BLaER1 (cell line): ENCODE results near the gene CCT3.
A peak's percentile ranks its signal among the peaks of the same experiment; 100 is the strongest.

Source experiments
- H3K27ac ChIP-seq: shearing (Covaris generic); formaldehyde crosslinking; 2 replicates; pipeline ENCODE4 v1.8.1; 2022
- H3K27me3 ChIP-seq: shearing (Covaris generic); formaldehyde crosslinking; 2 replicates; pipeline ENCODE4 v1.8.1; 2022
- H3K36me3 ChIP-seq: shearing (Covaris generic); formaldehyde crosslinking; 2 replicates; pipeline ENCODE4 v1.8.1; 2022
- H3K4me1 ChIP-seq: shearing (Covaris generic); formaldehyde crosslinking; 2 replicates; pipeline ENCODE4 v1.8.1; 2022
- H3K4me2 ChIP-seq: shearing (Covaris generic); formaldehyde crosslinking; 2 replicates; pipeline ENCODE4 v1.8.1; 2022
- H3K4me3 ChIP-seq: shearing (Covaris generic); formaldehyde crosslinking; 2 replicates; pipeline ENCODE4 v1.8.1; 2022
- H3K9ac ChIP-seq: shearing (Covaris generic); formaldehyde crosslinking; 2 replicates; pipeline ENCODE4 v1.8.1; 2022
- H3K9me3 ChIP-seq: shearing (Covaris generic); formaldehyde crosslinking; 2 replicates; pipeline ENCODE4 v1.8.1; 2022
- H4K20me1 ChIP-seq: shearing (Covaris generic); formaldehyde crosslinking; 2 replicates; pipeline ENCODE4 v1.8.1; 2022
- Cebpa-rat ChIP-seq: shearing (Covaris generic); IDR thresholded peaks from 2 replicates; pipeline ENCODE4 v1.8.1; 2022

CCT3 gene

DNA sequence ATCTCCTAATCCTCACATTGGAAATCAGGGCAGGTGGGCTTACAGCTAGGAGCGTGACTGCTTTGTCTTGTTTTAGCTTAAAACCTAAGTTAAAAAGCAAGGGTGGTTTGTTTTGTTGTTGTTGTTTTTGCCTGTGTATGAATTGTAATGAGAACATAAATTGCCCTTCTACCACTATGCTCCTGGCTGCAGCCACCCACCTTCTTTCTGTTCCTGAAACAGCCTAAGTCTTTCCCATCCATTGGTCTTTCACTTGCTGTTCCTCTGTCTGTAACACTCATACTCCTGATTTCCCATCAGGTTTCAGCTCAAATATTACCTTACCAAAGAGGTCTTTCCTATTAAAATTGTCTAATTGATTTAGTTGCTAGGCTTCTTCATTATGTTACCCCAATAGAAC, 54.6 kb downstream of the CCT3 start:
- Histone ChIP-seq H3K4me3 (peak overlapping the region; percentile 83), H3K27ac (peak overlapping the region; percentile 95), H3K36me3 (peaks cover 43% of the 10 kb centered on the region), H4K20me1 (peaks cover 35% of the 10 kb centered on the region), H3K9ac (peak overlapping the region; percentile 96), H3K4me1 (peaks cover 34% of the 10 kb centered on the region), H3K4me2 (peak overlapping the region; percentile 95), H3K9me3 (no peaks in the 10 kb centered on the region), H3K27me3 (no peaks in the 10 kb centered on the region)
- no peak for TF ChIP-seq Cebpa-rat

DNA sequence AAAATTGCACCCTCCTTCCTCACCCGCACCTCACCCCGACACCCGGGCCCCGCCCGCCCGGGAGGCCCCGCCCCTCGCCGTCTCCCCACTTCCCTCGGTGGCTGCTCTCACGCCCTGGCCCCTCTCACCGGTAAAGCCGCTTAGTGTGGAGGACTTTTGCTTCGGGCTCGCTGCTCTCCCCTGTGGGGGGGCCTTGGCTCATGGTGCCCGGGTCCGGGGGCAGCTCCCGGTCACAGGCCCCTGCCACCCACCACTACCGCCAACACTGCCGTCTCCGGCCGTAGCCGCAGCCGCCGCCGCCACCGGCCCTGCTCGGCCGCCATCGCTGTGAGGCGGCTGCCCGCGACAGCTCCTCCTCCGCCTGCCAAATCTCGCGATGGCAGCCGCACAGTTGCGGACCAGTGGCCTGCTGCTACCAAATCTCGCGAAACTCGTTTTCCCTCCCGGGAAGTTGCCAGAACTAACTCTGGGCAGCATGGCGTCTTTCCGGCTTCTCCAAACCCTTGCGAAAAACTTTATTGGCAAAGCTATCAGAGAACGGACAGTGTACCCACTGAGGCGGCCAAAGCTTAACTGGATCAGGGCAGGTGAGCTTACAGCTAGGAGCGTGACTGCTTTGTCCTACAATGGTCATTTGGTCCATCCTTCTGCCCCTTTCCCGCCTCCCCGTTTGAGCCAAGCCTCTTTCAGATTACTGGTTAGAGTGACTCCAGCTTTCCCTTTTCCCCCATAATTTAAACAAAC, 55.4 kb downstream of the CCT3 start, which contains the start of gene SMG5:
SMG5 (minus strand) TSS at position 347 of the 744 bp plus-strand sequence; CDS start at position 202, 145 bp downstream.
- Histone ChIP-seq H3K4me3 (peak within 1 kb of the TSS; percentile 83), H4K20me1 (peaks cover 44% of the 10 kb centered on the region), H3K27ac (peak within 1 kb of the TSS; percentile 95), H3K9me3 (no peaks in the 10 kb centered on the region), H3K4me2 (peak within 1 kb of the TSS; percentile 95), H3K9ac (peak within 1 kb of the TSS; percentile 96), H3K27me3 (no peaks in the 10 kb centered on the region), H3K36me3 (peaks cover 49% of the 10 kb centered on the region), H3K4me1 (peaks cover 34% of the 10 kb centered on the region)
- TF ChIP-seq Cebpa-rat: no peak

DNA sequence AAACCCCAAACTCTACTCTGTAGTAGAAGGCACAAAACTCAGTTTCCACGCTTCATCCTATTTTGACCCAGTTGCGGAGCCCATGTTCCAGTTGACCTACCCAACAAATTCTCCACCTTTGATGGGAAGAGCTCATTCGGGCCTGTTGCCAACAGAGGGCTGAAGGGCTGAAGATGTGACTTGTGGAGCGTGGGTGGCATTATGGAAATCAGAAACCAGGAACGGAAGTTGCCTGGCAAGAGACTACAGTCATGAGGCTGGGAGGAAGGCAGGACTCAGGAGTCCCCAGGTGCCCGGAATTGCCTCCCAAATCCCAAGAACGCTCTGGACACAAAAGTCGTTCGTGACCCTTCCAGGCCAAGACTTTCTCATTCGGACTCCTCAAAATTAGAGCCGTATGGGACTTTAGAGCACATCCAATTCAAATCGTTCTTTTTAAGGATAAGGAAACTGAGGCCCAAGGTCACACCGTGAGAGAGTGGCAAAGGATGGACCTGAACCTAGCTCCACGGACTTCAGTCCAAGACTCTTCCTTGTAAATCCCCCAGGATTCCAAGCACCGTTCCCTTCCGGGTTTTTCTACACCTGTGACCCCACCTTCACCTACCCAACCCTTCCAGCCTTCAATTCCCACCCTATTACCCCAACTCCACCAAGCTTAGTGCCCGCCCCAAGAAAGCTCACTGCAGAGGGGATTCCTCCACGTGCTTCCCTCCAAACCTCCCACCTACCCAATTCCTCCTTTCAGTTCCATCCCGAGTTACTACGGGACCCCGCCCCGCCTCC, 56.2 kb downstream of the CCT3 start:
- no peak for TF ChIP-seq Cebpa-rat
- H3K4me2 ChIP-seq: peak overlapping the region; percentile 92
- peak overlapping the region; percentile 95 for H3K27ac ChIP-seq
- H3K4me1 ChIP-seq: peaks cover 34% of the 10 kb centered on the region
- peak overlapping the region; percentile 96 for H3K9ac ChIP-seq
- H3K27me3 ChIP-seq: no peaks in the 10 kb centered on the region
- H3K4me3 ChIP-seq: peak overlapping the region; percentile 83
- peaks cover 56% of the 10 kb centered on the region for H3K36me3 ChIP-seq
- no peaks in the 10 kb centered on the region for H3K9me3 ChIP-seq
- peaks cover 50% of the 10 kb centered on the region for H4K20me1 ChIP-seq

DNA sequence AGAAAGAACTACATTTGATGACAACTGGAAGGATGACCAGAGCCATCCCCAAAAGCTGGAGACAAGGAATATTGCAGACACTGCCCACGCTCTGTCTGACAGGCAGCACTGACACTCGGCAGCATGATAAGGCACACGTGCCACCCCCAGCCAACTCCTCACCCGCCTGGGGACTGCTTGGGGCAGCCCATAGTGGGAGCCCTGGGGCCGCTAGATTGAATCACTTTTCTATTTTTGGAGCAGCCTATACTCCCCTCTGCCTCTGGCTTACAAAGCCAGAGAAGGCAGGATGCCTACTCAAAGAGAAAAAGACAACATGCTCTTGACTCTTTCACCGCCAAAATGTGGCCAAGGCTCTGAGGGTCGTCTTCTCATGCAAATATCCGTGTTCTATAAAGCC, 56.8 kb downstream of the CCT3 start:
- TF ChIP-seq Cebpa-rat: no peak
- Histone ChIP-seq H3K9ac (peak overlapping the region; percentile 96), H3K4me1 (peaks cover 34% of the 10 kb centered on the region), H3K9me3 (no peaks in the 10 kb centered on the region), H3K4me2 (peak overlapping the region; percentile 92), H3K27ac (peak overlapping the region; percentile 95), H4K20me1 (peaks cover 55% of the 10 kb centered on the region), H3K36me3 (peaks cover 56% of the 10 kb centered on the region), H3K27me3 (no peaks in the 10 kb centered on the region), H3K4me3 (peak overlapping the region; percentile 83)

DNA sequence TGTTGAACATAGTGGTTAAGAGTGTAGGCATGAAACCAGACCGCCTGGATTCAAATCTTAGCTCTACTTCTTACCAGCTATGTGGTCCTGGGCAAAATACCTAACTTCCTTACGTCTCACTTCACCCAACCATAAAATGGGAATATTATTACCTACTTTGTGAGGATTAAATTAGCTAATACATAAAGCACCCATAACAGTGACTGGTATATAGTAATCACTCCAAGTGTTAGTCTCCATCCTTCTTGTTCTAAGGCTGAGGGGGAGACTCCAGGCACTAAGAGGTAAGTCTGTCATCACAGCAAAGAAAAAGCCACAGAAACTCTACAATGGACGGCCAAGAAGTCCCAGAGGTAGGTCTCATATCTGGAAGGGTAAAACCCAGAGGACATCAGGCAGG, 58.3 kb downstream of the CCT3 start:
- H3K4me3 ChIP-seq: no peak overlapping the region
- H3K27ac ChIP-seq: no peak overlapping the region
- peaks cover 67% of the 10 kb centered on the region for H4K20me1 ChIP-seq
- TF ChIP-seq Cebpa-rat: no peak
- H3K27me3 ChIP-seq: no peaks in the 10 kb centered on the region
- no peak overlapping the region for H3K9ac ChIP-seq
- H3K4me2 ChIP-seq: 0 out of 2 replicates have a peak overlapping the region, but pooled peaks have one; percentile 92
- H3K4me1 ChIP-seq: peaks cover 34% of the 10 kb centered on the region
- no peaks in the 10 kb centered on the region for H3K9me3 ChIP-seq
- H3K36me3 ChIP-seq: peaks cover 57% of the 10 kb centered on the region

DNA sequence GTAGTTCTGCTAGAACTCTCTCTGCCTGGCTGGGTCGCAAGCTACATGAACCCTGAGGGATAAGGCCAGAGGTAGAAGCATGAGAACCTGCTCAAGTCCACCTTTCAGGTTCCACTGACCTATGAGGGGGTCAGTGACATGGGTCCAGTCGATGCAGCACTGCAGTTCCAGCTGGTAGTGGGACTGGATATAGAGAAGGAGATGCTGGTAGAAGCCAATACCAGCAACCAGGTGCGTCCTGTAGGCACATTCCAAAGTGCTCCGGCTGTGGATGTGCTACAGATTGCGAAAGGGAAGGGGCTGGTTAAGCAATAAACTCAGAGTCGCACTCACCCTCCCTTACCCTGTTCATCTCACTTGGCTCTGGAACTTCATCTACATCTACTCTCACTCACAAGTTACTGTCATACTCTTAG, 61.1 kb downstream of the CCT3 start:
- Histone ChIP-seq H3K4me2 (no peak overlapping the region), H3K9me3 (no peaks in the 10 kb centered on the region), H3K36me3 (peaks cover 85% of the 10 kb centered on the region), H4K20me1 (peaks cover 82% of the 10 kb centered on the region), H3K27me3 (no peaks in the 10 kb centered on the region), H3K27ac (no peak overlapping the region), H3K4me3 (no peak overlapping the region), H3K4me1 (peaks cover 21% of the 10 kb centered on the region), H3K9ac (no peak overlapping the region)
- TF ChIP-seq Cebpa-rat: no peak

DNA sequence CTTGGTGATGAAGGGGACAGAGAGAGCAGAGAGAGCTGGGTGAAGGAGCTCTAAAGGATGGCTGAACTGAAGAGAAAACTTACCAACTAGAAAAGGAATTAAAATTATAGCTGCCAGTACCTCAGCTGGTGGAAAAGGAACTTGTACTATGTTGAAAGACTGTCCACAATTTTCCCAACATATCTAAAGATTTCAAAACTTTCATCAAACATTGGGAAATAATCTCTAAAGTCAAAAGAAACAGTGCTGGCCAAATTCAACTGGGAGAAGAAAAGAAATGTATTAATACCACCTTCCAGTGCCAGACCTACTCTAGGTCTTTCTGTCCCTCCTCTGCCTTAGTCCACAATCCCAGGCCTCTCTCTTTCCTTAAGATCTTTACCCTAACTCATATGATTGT, 61.6 kb downstream of the CCT3 start:
- peaks cover 82% of the 10 kb centered on the region for H4K20me1 ChIP-seq
- no peak overlapping the region for H3K4me2 ChIP-seq
- H3K4me1 ChIP-seq: peaks cover 17% of the 10 kb centered on the region
- no peaks in the 10 kb centered on the region for H3K27me3 ChIP-seq
- peaks cover 90% of the 10 kb centered on the region for H3K36me3 ChIP-seq
- no peaks in the 10 kb centered on the region for H3K9me3 ChIP-seq
- no peak overlapping the region for H3K27ac ChIP-seq
- H3K4me3 ChIP-seq: no peak overlapping the region
- no peak overlapping the region for H3K9ac ChIP-seq
- TF ChIP-seq Cebpa-rat: no peak

DNA sequence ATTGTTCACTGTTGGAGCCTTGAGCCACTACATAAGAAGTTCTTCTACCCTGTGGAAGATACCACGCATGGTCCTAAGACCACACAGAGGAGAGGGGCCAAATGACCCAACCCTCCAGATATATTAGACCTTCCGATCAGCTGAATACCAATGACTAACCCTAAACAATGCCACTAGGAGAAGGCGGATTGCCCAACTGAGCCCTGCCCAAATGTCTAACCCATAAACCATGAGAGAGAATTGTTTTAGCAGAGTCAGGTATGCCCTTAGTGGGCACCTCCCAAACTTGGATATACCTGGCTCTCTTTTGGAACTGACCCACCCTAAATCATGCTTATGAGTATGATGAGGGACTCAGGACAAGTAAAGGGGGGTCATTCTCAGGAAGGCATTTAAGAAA, 67.8 kb downstream of the CCT3 start:
- Histone ChIP-seq H3K4me2 (no peak overlapping the region), H3K27me3 (no peaks in the 10 kb centered on the region), H3K4me1 (no peaks in the 10 kb centered on the region), H3K27ac (no peak overlapping the region), H3K36me3 (peaks cover 99% of the 10 kb centered on the region), H3K4me3 (no peak overlapping the region), H3K9ac (no peak overlapping the region), H3K9me3 (no peaks in the 10 kb centered on the region), H4K20me1 (peaks cover 80% of the 10 kb centered on the region)
- no peak for TF ChIP-seq Cebpa-rat

DNA sequence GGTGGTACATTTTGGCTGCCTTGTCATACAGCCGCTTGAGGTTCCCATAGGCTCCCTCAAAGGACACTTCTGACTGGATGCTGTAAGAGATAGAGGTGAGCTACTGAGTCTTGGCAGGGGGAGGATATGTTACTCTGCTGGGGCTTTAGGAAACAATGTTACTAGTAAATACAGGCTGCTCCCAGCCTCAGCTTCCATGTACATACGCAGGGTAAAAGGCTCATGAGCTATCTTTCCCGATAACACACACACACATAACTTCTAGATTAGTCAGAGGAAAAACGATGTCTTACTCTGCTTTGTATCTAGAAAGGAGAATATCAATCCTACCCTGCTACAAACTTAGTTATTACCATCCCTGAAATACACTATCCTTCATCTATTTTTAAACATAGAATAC, 69.8 kb downstream of the CCT3 start:
- Histone ChIP-seq H3K4me3 (no peak overlapping the region), H3K36me3 (peaks cover 99% of the 10 kb centered on the region), H3K9me3 (no peaks in the 10 kb centered on the region), H3K4me1 (no peaks in the 10 kb centered on the region), H3K9ac (no peak overlapping the region), H4K20me1 (peaks cover 78% of the 10 kb centered on the region), H3K27me3 (no peaks in the 10 kb centered on the region), H3K4me2 (no peak overlapping the region), H3K27ac (no peak overlapping the region)
- no peak for TF ChIP-seq Cebpa-rat

DNA sequence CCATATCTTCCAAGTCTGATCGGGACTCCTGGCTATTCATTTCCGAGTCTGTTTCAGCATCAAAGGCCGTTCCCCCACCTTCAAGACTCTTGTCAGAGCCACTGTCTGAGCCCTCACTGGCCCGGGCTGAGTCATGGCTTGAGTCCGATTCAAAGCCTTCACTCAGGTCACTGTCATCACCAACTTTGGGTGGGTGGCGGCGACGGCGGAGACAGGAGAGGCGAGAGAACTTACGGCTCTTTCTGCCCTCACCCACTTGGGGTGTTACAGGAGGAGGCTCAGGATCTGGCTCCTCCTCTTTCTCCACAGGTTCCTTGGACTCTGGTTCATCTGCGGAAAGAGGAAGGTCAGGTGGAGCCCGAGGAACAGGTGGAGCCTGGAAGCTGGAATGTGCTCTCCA, 72.0 kb downstream of the CCT3 start:
- H3K9me3 ChIP-seq: no peaks in the 10 kb centered on the region
- no peaks in the 10 kb centered on the region for H3K27me3 ChIP-seq
- no peak overlapping the region for H3K4me2 ChIP-seq
- TF ChIP-seq Cebpa-rat: no peak
- peaks cover 100% of the 10 kb centered on the region for H3K36me3 ChIP-seq
- no peak overlapping the region for H3K4me3 ChIP-seq
- no peak overlapping the region for H3K27ac ChIP-seq
- no peak overlapping the region for H3K9ac ChIP-seq
- peaks cover 84% of the 10 kb centered on the region for H4K20me1 ChIP-seq
- H3K4me1 ChIP-seq: no peaks in the 10 kb centered on the region
